Brain microvascular endothelial cell (primary cell): ENCODE results near the gene ANK2.

Experiments used
- DNase-seq: peaks from one replicate; pipeline ENCODE4 v3.0.0-alpha.2; 2020
- H3K27ac ChIP-seq: fragments of 250-450 bp; sonication (Bioruptor Pico); 2 replicates; pipeline ENCODE4 v1.5.1; 2020; ENCODE audit warnings: mild to moderate bottlenecking, moderate library complexity
- H3K27me3 ChIP-seq: fragments of 250-450 bp; sonication (Bioruptor Pico); replicated peaks from 2 replicates; pipeline ENCODE4 v1.5.1; 2020; ENCODE audit warnings: mild to moderate bottlenecking
- H3K36me3 ChIP-seq: fragments of 250-450 bp; sonication (Bioruptor Pico); replicated peaks from 2 replicates; pipeline ENCODE4 v1.5.1; 2020; ENCODE audit warnings: mild to moderate bottlenecking
- H3K4me3 ChIP-seq: 2 replicates; pipeline ENCODE4 v1.5.1; 2011; ENCODE audit warnings: low read depth, mild to moderate bottlenecking, control low read depth, low read length, moderate library complexity
- CTCF ChIP-seq: IDR thresholded peaks from 2 replicates; pipeline ENCODE4 v1.5.1; 2011; ENCODE audit warnings: low read depth, mild to moderate bottlenecking, moderate library complexity, low read length, control low read depth, inconsistent platforms; ENCODE audit errors: missing control alignments
- in situ Hi-C: cut with HindIII; loops from 2 replicates; pipeline ENCODE4 v1.10.0; 2017; ENCODE audit warnings: low sequenced_read_pairs, low pct_ligation_motif_present

Gene ANK2

GRCh38 chr4:113397114-113397701 is 347.8 kb downstream of the ANK2 start:
- in situ Hi-C loops = no loop called here
- no peak overlapping the region for H3K4me3 ChIP-seq
- TF ChIP-seq CTCF = no peak
- no peak overlapping the region for H3K27ac ChIP-seq
- H3K27me3 ChIP-seq = no peaks in the 10 kb centered on the region
- no peaks in the 10 kb centered on the region for H3K36me3 ChIP-seq
- peak; percentile 29 for DNase-seq

- in situ Hi-C loops = no loop called here
- Histone ChIP-seq H3K4me3 (no peak overlapping the region), H3K27ac (no peak overlapping the region), H3K27me3 (no peaks in the 10 kb centered on the region), H3K36me3 (no peaks in the 10 kb centered on the region)
- DNase-seq = no peak
- no peak for TF ChIP-seq CTCF
Observed at GRCh38 chr4:113398441-113399143, 349.1 kb downstream of the ANK2 start.

- DNase-seq = no peak
- in situ Hi-C loops = no loop called here
- H3K27me3 ChIP-seq = no peaks in the 10 kb centered on the region
- TF ChIP-seq CTCF = no peak
- no peak overlapping the region for H3K4me3 ChIP-seq
- H3K36me3 ChIP-seq = no peaks in the 10 kb centered on the region
- no peak overlapping the region for H3K27ac ChIP-seq
Observed at GRCh38 chr4:113404167-113404571, 354.7 kb downstream of the ANK2 start.

GRCh38 chr4:113404841-113405240 is 355.4 kb downstream of the ANK2 start:
- Histone ChIP-seq H3K36me3 (no peaks in the 10 kb centered on the region), H3K4me3 (no peak overlapping the region), H3K27ac (no peak overlapping the region), H3K27me3 (no peaks in the 10 kb centered on the region)
- no peak for DNase-seq
- in situ Hi-C loops = no loop called here
- TF ChIP-seq CTCF = no peak

- Histone ChIP-seq H3K27me3 (no peaks in the 10 kb centered on the region), H3K4me3 (no peak overlapping the region), H3K27ac (no peak overlapping the region), H3K36me3 (no peaks in the 10 kb centered on the region)
- in situ Hi-C loops = no loop called here
- DNase-seq = no peak
- no peak for TF ChIP-seq CTCF
Observed at GRCh38 chr4:113405874-113406722, 356.6 kb downstream of the ANK2 start.
